T-helper 2 cell treated with Interferon-gamma antibody and Interleukin-4, amounts not matched to agents 5 μg/mL and 100 μg/mL, for 36 hours (primary cell): ENCODE results near the gene OR5B2.
"Not testable (repeated sequence)": the region's sequence is repeated elsewhere in the genome, so short reads cannot be mapped to it uniquely, and the experiment has no call there.

ENCODE experiments used
- DNase-seq: peaks from one replicate; pipeline ENCODE4 v3.0.0; 2021; ENCODE audit warnings: low spot score
- H3K27ac Mint-ChIP-seq: one replicate; pipeline ENCODE4 v1.8.0; 2021; ENCODE audit warnings: mild to moderate bottlenecking, mixed read lengths
- H3K27me3 Mint-ChIP-seq: one replicate; pipeline ENCODE4 v1.8.0; 2021; ENCODE audit warnings: low read depth, mixed read lengths
- H3K36me3 Mint-ChIP-seq: one replicate; pipeline ENCODE4 v1.8.0; 2021; ENCODE audit warnings: low read depth, mixed read lengths
- H3K4me1 Mint-ChIP-seq: one replicate; pipeline ENCODE4 v1.8.0; 2021; ENCODE audit warnings: low read depth, mixed read lengths
- H3K4me3 Mint-ChIP-seq: one replicate; pipeline ENCODE4 v1.8.0; 2022; ENCODE audit warnings: mild to moderate bottlenecking, moderate library complexity, mixed read lengths
- H3K9me3 Mint-ChIP-seq: one replicate; pipeline ENCODE4 v1.8.0; 2021; ENCODE audit warnings: mixed read lengths

The OR5B2 gene

GRCh38 chr11:58428021-58428420 lies at the start of gene OR5B2:
OR5B2 (minus strand) TSS chr11:58428121; CDS start chr11:58423261, 4,860 bp downstream.
- Mint-ChIP-seq H3K27ac (no peak within 1 kb of the TSS), H3K36me3 (no peaks in the 10 kb centered on the region), H3K4me3 (no peak within 1 kb of the TSS), H3K4me1 (no peaks in the 10 kb centered on the region), H3K27me3 (no peaks in the 10 kb centered on the region), H3K9me3 (no peaks in the 10 kb centered on the region)
- DNase-seq: no peak

- Mint-ChIP-seq H3K4me1 (no peaks in the 10 kb centered on the region), H3K27me3 (no peaks in the 10 kb centered on the region), H3K9me3 (peaks cover 29% of the 10 kb centered on the region), H3K36me3 (no peaks in the 10 kb centered on the region), H3K4me3 (no peak overlapping the region), H3K27ac (no peak overlapping the region)
- DNase-seq: no peak
Measured at GRCh38 chr11:58471892-58472291, 44.0 kb upstream of the OR5B2 start.

- Mint-ChIP-seq H3K9me3 (no peaks in the 10 kb centered on the region), H3K4me1 (no peaks in the 10 kb centered on the region), H3K27ac (no peak overlapping the region), H3K4me3 (no peak overlapping the region), H3K27me3 (no peaks in the 10 kb centered on the region), H3K36me3 (no peaks in the 10 kb centered on the region)
- DNase-seq: no peak
Measured at GRCh38 chr11:58466293-58466692, 38.4 kb upstream of the OR5B2 start.

GRCh38 chr11:58465690-58466089 lies 37.8 kb upstream of the OR5B2 start:
- Mint-ChIP-seq H3K9me3 (no peaks in the 10 kb centered on the region), H3K4me3 (no peak overlapping the region), H3K36me3 (no peaks in the 10 kb centered on the region), H3K27me3 (no peaks in the 10 kb centered on the region), H3K4me1 (no peaks in the 10 kb centered on the region), H3K27ac (no peak overlapping the region)
- no peak for DNase-seq

GRCh38 chr11:58451585-58451984 lies 23.7 kb upstream of the OR5B2 start:
- H3K27ac Mint-ChIP-seq: no peak overlapping the region
- H3K4me1 Mint-ChIP-seq: no peaks in the 10 kb centered on the region

GRCh38 chr11:58446294-58446693 lies 18.4 kb upstream of the OR5B2 start:
- DNase-seq: no peak
- H3K27ac Mint-ChIP-seq: no peak overlapping the region
- H3K4me3 Mint-ChIP-seq: no peak overlapping the region
- no peaks in the 10 kb centered on the region for H3K36me3 Mint-ChIP-seq
- H3K9me3 Mint-ChIP-seq: no peaks in the 10 kb centered on the region
- no peaks in the 10 kb centered on the region for H3K27me3 Mint-ChIP-seq
- H3K4me1 Mint-ChIP-seq: no peaks in the 10 kb centered on the region

More at GRCh38 chr11:58451585-58451984, 23.7 kb upstream of the OR5B2 start:
- H3K9me3 Mint-ChIP-seq: no peaks in the 10 kb centered on the region
- no peak for DNase-seq
- H3K4me3 Mint-ChIP-seq: no peak overlapping the region
- H3K36me3 Mint-ChIP-seq: no peaks in the 10 kb centered on the region
- H3K27me3 Mint-ChIP-seq: no peaks in the 10 kb centered on the region

- H3K27me3 Mint-ChIP-seq: no peaks in the 10 kb centered on the region
- no peaks in the 10 kb centered on the region for H3K36me3 Mint-ChIP-seq
Measured at GRCh38 chr11:58444300-58444699, 16.4 kb upstream of the OR5B2 start.

GRCh38 chr11:58442136-58442535 lies 14.2 kb upstream of the OR5B2 start, which contains the start of gene OR5B12:
OR5B12 (minus strand) TSS chr11:58442236; CDS start chr11:58440151, 2,085 bp downstream.
- H3K4me3 Mint-ChIP-seq: no peak within 1 kb of the TSS
- H3K36me3 Mint-ChIP-seq: no peaks in the 10 kb centered on the region
- no peaks in the 10 kb centered on the region for H3K27me3 Mint-ChIP-seq
- no peak for DNase-seq
- H3K9me3 Mint-ChIP-seq: no peaks in the 10 kb centered on the region
- H3K27ac Mint-ChIP-seq: no peak within 1 kb of the TSS
- H3K4me1 Mint-ChIP-seq: no peaks in the 10 kb centered on the region

More at GRCh38 chr11:58444300-58444699, 16.4 kb upstream of the OR5B2 start:
- Mint-ChIP-seq H3K4me1 (no peaks in the 10 kb centered on the region), H3K9me3 (no peaks in the 10 kb centered on the region), H3K27ac (no peak overlapping the region), H3K4me3 (no peak overlapping the region)
- no peak for DNase-seq

- no peaks in the 10 kb centered on the region for H3K4me1 Mint-ChIP-seq
- no peak overlapping the region for H3K27ac Mint-ChIP-seq
- no peaks in the 10 kb centered on the region for H3K36me3 Mint-ChIP-seq
- H3K9me3 Mint-ChIP-seq: no peaks in the 10 kb centered on the region
- H3K4me3 Mint-ChIP-seq: no peak overlapping the region
- no peak for DNase-seq
- no peaks in the 10 kb centered on the region for H3K27me3 Mint-ChIP-seq
Measured at GRCh38 chr11:58438486-58438885, 10.6 kb upstream of the OR5B2 start.

- no peak for DNase-seq
- H3K4me3 Mint-ChIP-seq: no peak overlapping the region
- no peaks in the 10 kb centered on the region for H3K36me3 Mint-ChIP-seq
- no peaks in the 10 kb centered on the region for H3K4me1 Mint-ChIP-seq
- no peaks in the 10 kb centered on the region for H3K27me3 Mint-ChIP-seq
- H3K9me3 Mint-ChIP-seq: no peaks in the 10 kb centered on the region
- H3K27ac Mint-ChIP-seq: no peak overlapping the region
Measured at GRCh38 chr11:58434217-58434616, 6.3 kb upstream of the OR5B2 start.

GRCh38 chr11:58433638-58434203 lies 5.8 kb upstream of the OR5B2 start:
- H3K4me3 Mint-ChIP-seq: no peak overlapping the region
- H3K27me3 Mint-ChIP-seq: no peaks in the 10 kb centered on the region
- no peaks in the 10 kb centered on the region for H3K9me3 Mint-ChIP-seq
- DNase-seq: no peak
- H3K36me3 Mint-ChIP-seq: no peaks in the 10 kb centered on the region
- H3K27ac Mint-ChIP-seq: no peak overlapping the region
- H3K4me1 Mint-ChIP-seq: no peaks in the 10 kb centered on the region

GRCh38 chr11:58429273-58429672 lies 1.4 kb upstream of the OR5B2 start:
- H3K27me3 Mint-ChIP-seq: no peaks in the 10 kb centered on the region
- H3K36me3 Mint-ChIP-seq: no peaks in the 10 kb centered on the region
- no peak overlapping the region for H3K4me3 Mint-ChIP-seq

GRCh38 chr11:58406774-58407173 lies 21.1 kb downstream of the OR5B2 start, which contains the start of gene OR5B3:
OR5B3 (minus strand) TSS chr11:58406874; CDS start chr11:58403409, 3,465 bp downstream.
- Mint-ChIP-seq H3K4me1 (no peaks in the 10 kb centered on the region), H3K36me3 (no peaks in the 10 kb centered on the region), H3K27ac (no peak within 1 kb of the TSS), H3K4me3 (no peak within 1 kb of the TSS), H3K9me3 (peaks cover 27% of the 10 kb centered on the region), H3K27me3 (no peaks in the 10 kb centered on the region)
- no peak for DNase-seq

More at GRCh38 chr11:58429273-58429672, 1.4 kb upstream of the OR5B2 start:
- no peaks in the 10 kb centered on the region for H3K4me1 Mint-ChIP-seq
- H3K27ac Mint-ChIP-seq: no peak overlapping the region
- DNase-seq: no peak
- H3K9me3 Mint-ChIP-seq: no peaks in the 10 kb centered on the region

GRCh38 chr11:58399622-58400021 lies 28.3 kb downstream of the OR5B2 start:
- not testable (repeated sequence) for H3K27ac Mint-ChIP-seq, H3K4me3 Mint-ChIP-seq, H3K36me3 Mint-ChIP-seq, H3K9me3 Mint-ChIP-seq, H3K4me1 Mint-ChIP-seq, DNase-seq, H3K27me3 Mint-ChIP-seq

GRCh38 chr11:58395581-58395980 lies 32.3 kb downstream of the OR5B2 start:
- Mint-ChIP-seq H3K36me3 (no peaks in the 10 kb centered on the region), H3K4me1 (no peaks in the 10 kb centered on the region), H3K27ac (no peak overlapping the region), H3K27me3 (no peaks in the 10 kb centered on the region), H3K4me3 (no peak overlapping the region), H3K9me3 (peaks cover 5% of the 10 kb centered on the region)
- no peak for DNase-seq
